D341Med (cell line): ENCODE measurements around the gene SUSD4.
"Not testable (repeated sequence)": the region's sequence is repeated elsewhere in the genome, so short reads cannot be mapped to it uniquely, and the experiment has no call there.

ENCODE experiments used
- DNase-seq: peaks from one replicate; pipeline ENCODE4 v3.0.0; 2012; ENCODE audit warnings: low spot score

The SUSD4 gene

DNA sequence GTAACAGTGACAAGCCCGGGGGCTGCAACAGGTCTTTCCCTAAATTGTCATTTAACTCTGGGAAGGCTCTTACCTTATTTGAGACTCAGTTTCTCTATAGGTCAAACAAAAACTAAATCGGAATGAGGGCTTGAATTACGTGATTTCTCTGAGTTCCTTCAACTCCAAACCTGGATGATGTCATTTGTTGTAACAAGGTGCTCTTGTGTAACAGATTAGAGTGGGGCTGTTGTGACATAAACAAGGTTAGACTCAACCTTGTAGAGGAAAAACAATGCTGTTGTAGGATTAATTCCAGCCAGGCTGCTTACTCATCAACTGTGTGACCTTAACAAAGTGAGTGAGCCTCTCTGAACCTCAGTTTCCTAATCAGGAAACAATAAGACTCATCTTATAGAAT is 74.4 kb downstream of the SUSD4 start:
- DNase-seq = no peak

DNA sequence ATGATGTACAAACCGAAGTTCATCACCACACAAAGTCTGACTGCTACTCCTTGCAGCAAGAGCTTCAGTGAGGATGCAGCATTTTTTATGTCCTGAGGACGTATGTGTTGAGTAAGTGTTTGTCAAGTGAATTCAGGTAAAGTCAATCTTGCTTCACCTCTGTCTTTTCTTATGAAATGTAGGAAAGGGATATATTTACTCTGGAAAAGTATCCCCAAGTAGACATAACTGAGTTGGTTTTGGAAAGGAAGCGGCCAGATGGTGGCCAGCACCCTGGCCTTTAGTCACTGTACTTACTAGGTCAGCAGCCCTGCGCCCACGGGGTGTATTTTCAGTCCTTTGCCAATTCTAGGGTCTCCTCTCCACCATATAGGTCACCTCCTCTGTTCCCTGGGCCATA is 75.2 kb downstream of the SUSD4 start:
- DNase-seq = no peak

DNA sequence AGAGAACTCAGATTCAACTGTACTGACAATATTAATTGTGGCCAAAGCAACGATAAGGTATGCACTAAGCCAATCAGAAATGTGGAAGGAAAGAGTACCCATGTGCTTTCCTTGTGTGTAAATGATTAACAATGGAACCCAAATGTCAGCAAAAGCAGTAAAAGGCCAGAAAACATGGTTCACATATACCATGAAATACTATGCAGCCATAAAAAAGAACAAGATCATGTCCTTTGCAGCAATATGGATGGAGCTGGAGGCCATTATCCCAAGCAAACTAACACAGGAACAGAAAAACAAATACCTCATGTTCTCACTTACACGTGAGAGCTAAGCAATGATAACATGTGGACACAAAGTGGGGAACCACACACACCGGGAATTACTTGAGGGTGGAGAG is 78.5 kb downstream of the SUSD4 start:
- DNase-seq = no peak

DNA sequence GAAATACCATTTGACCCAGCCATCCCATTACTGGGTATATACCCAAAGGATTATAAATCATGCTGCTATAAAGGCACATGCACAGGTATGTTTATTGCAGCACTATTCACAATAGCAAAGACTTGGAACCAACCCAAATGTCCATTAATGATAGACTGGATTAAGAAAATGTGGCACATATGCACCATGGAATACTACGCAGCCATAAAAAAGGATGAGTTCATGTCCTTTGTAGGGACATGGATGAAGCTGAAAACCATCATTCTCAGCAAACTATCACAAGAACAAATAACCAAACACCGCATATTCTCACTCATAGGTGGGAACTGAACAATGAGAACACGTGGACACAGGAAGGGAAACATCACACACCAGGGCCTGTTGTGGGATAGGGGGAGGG is 80.3 kb downstream of the SUSD4 start:
- not testable (repeated sequence) for DNase-seq

DNA sequence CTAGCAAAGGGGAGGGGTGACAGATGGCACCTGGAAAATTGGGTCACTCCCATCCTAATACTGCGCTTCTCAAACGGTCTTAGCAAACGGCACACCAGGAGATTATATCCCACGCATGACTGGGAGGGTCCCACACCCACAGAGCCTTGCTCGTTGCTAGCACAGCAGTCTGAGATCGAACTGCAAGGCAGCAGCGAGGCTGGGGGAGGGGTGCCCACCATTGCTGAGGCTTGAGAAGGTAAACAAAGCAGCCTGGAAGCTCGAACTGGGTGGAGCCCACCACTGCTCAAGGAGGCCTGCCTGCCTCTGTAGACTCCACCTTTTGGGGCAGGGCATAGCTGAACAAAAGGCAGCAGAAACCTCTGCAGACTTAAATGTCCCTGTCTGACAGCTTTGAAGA is 85.7 kb downstream of the SUSD4 start:
- DNase-seq = not testable (repeated sequence)

DNA sequence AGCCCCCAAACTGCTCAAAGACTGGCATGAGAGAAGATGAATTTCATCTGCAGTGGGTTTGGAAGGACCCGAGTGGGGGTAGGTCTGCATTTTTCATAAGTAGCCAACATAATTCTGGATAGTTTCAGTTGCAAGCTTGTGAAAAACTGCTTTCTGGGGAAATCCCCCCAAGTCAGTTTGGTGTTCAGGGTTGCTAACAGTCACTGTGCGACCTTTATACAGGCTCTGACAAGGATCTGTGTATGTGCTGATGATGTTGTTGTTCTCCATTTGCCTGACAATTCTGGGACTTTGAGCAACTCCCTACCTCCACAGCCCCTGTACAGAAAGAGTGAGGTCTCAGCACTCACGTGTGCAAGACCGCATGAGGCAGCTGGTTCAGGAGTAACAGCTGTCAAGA is 87.9 kb downstream of the SUSD4 start:
- no peak for DNase-seq

DNA sequence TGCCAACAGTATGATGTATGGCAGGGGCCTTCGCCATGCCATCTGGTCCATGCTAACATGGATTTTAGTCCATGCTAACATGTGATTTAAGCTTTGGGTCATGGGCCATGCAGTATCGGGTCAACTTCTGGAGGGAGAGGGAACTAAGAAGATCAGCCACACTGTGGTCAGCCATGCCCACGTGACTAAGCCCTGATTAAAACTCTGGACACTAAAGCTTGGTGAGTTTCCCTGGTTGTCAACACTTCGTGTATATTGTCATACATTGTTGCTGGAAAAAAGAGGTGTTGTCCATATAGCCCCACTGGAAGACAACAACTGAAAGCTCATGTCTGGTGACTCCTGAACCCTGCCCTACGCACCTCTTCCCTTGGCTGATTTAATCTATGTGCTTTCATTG is 90.5 kb downstream of the SUSD4 start:
- DNase-seq = no peak

DNA sequence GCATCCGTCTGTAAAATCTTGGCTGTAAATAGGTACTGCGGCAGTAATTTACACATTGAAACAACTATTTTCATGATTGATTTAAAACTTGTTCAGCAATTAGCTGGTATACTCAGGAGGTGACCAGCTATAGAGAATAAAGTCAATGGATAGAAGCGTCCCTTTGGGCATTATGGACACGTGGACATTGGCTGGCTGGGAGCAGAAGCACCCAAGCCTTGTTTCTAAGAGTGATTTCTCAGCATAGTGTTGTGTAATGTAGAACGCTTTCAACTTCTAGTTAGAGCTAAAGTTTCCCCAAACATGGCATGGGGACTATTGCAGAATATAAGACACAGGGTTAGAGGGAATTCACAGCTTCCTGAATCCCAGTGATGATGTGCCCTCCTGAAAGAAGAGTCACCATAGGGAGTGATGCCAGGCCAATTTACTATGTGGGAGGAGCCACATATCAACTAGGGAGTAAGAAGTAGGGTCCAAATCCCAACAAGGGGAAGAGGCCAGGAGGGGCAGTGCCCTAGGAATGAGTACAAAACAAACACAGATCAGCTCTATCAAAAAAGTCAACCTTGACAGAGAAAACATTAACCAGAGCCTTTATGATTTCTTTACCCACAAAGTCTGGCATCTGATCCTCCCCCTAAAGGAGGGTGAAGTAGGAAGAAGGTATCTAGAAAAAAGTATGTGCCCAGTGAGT is 92.7 kb downstream of the SUSD4 start:
- no peak for DNase-seq

DNA sequence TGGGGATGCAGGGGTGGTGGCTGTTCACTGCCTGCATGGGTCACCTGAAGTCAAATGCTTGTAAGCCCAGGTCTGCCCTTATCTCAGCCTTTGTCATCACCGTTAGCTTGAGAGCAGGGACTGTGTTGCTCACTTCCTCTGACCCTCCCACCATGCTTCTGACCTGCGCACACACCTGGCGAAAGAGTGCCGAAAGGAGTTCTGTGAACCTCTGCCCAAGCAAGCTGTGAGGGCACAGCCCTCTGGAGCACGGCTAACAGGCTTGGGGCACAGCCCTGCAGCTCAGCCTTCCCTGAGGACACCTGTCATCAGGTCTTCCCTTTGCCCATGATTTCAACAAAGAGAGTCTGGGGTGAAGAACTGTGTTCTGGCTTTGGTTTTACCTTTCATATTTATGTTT is 93.8 kb downstream of the SUSD4 start:
- DNase-seq = no peak

DNA sequence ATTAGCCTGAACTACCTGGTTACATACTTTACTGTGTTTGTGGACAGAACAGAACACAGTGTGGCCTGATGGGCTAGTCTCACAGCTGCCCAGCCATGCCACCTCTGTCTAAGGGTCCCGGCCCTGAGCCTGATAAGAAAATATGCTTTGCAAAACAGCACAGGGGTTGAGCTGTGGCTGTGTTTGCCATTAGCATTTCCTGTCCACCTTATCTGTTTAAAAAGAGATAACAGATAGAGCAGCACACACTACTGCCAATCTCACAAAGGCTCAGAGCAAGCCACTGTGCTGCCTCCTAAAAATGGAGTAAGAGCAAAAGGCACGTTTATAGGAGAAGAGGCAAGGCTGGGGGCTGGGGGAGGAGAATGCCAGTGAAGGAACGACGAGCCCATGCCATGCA is 95.0 kb downstream of the SUSD4 start:
- no peak for DNase-seq

DNA sequence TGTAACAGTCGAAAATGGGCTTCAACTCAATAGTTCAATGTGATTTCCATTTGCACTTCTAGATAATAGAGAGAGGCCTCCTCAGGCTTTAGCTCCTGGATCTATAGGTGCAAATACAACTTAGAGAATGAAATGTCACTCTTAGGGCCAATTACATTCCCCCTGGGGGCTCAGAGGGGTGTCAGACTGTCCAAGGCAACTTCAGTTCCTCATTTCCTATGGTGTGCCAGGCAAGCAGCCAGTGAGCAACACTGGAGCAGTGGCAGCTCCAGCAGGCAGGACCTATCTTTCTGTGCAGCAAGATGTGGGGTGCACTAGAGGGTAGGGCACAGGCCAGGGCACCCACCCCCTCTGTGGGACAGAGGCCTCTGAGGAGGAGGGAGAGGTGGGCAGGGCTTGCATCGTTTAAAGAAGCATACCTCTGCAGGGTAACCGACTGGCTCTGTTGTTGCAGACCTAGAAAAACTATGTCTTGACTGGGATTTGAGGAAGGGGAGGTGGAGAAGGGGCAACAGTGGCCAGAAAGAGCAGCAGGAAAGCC is 97.3 kb downstream of the SUSD4 start:
- no peak for DNase-seq

DNA sequence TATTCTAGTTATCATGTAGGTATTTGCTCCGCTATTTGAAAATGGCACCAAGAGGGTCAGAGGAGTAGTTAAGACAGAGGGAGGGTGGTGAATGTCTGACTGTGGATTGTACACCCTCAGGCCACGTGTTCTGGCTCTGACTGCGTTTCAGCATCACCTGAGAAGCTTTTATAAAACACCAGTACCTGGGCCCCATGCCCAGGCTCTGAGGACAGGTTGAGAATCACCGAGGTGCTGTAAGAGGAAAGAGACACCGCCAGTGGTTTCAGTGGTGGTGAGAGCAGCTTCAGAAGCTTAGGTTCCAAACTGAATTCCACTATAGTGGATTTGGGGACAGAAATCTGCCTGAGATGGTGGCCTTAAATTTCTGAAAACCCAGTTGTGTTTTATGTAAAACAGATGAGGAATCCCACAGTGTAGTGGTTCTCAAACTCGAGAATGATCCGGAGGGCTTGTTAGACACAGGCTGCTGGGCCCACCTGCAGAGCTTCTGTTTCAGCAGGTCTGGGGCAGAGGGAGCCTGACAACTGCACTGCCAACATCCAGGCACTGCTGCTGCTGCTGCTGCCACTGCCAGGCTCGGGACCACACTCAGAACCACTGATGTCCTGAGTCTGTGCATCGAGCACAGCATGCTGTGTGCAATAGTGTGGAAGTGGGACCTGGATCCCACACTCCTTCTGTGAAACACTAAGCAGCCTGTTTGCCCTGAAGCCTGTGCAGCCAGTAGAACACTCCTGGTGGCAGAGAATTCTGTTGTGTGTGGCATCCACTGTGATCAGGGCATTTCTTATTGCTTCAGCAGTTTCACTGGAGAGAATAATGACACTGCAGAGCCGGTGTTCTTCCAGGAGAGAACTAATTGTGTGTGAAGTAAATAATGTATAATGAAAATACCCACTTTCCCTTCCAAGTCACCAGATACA is 98.7 kb downstream of the SUSD4 start:
- DNase-seq = no peak

DNA sequence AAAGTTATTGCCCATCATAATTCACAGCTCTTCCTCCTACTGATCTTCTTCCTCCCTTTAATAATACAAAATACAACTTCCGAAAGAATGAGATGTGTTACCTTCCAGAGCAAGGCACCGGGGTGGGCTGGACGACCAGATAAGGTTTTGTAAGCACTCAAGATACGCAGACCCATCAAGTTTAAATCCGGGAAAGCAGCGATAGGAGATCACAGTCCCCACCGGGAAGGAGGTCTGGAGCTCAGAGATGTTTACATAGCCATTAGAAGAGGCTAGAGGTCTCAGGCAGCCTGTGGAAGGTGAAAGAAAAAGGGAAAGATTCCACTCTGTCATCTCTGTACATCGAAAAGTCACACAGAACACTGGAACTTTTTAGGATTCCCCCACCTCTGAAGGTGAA is 99.4 kb downstream of the SUSD4 start:
- no peak for DNase-seq

DNA sequence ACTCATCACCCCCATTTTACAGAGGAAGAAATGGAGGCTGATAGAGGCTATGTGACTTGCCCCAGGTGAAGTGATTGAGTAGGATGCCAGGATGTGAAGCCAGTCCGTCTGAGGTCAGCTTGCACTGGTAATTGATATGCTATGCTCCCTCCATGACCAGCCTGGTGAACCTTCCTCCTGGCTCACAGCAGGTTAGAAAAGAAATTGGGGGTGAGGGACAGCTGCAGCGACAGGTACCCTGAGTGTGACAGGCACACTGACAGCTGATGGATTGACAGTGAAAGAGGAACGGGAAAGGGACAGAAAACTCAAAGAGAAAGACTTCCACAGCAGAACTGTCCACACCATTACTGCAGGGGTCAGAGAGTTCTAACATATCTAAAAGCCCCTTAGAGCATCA is 102.1 kb downstream of the SUSD4 start:
- no peak for DNase-seq

DNA sequence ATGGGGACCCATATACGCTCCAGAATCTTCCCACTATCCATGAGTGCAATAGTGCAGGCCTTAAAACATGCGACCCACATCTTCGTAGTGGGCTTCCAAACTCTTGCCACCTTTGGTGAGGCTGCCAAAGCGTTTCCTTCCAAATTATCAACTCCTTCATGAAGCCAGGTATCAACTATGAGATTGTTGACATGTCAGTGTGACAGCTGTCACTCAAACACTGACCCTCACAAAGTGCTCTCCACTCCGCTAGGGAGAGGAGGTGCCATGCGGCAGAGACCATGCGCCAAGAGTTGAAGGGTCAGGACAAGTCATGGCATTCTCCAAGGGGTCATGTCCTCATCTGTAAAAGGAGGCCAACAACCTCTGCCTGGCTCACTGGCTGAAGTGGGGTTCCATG is 103.3 kb downstream of the SUSD4 start:
- no peak for DNase-seq

DNA sequence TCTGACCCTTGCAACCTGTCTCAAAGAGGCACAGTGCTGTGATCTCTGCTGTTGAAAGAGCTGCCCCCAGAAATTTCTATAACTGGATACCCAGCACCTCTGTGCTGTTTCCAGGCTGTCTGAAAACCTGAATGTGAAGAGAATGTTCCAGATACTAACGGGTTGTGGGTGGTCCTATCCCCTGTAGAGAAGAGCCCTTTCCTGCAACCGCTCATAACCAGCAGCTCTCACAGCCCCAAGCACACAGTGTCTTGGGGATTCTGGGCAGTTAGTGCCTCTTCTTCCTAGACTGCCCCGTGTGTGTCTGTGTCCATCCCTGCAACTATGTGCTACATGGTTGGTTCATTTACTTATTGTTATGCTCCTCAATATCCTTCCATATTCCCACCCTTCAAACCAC is 104.5 kb downstream of the SUSD4 start:
- DNase-seq = no peak

DNA sequence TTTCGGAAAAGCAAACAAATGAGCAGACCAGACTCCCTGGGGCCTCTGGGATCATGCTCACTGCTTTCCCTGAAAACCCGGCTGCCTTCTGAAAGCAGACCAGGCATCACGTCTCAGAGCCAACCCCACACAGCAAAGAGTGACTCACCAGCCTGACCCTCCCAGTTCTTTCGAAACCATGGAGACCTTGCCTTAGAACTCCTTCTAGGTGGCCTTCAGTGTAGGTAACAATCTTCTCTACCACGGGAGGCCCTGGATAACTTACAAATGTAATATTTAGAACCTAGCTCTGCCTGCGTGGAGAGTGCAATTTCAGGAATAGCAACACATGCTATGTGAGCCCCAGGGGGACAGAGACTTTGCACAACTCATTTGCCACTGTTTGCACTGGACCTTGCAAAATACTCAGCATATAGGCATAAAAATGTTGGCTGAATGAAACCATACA is 105.2 kb downstream of the SUSD4 start:
- DNase-seq = no peak

DNA sequence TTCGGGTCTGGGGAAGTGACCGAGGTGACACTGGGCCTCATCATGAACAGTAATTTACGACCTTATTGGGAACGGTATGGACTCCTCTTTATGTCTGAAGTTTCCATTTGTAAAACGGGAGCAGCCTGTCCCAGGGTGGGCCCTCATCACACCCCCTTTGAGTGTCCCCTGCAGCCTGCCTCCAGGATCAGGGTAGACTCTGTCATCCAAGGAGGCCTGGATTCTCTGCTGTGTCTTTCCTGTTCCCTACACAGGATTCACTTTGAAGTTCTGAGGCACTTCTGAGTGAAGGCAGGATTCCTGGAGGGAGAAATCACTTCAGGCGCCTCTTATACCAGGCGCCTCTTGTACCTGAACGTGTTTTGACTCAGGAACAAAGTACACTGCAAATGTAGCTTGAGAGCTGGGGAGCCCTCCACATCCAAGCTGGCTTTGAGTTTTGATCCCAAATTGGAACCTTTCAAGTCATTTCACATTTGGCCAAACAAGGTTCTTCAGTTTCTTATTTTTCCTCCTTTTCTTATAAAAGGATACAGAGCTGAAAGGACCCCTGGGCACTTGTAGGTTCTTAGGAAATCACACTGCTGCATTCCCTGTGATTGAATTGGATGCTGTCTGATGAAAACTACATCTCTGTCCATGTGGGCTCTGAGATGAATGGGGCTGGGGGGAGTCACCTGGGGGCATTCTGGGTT is 106.0 kb downstream of the SUSD4 start:
- no peak for DNase-seq

DNA sequence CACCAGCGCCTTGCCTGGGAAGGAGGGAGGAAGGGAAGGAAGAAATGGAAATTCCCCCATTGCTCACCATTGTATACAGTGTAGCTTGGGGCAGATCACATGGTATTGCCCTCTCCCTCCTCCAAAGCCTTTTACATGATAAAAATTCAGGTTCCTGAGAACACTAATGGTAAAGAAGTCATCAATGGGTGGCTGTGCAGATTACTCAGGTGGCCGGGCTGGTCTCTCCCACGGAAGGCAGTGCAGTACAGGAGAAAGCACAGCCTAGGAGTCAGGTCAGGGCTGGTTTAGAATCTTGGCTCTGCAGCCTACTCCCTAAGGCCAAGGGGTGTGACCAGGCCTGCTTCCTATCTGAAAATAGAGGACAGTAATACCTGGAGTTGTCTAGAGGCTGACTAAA is 107.9 kb downstream of the SUSD4 start:
- DNase-seq = no peak

DNA sequence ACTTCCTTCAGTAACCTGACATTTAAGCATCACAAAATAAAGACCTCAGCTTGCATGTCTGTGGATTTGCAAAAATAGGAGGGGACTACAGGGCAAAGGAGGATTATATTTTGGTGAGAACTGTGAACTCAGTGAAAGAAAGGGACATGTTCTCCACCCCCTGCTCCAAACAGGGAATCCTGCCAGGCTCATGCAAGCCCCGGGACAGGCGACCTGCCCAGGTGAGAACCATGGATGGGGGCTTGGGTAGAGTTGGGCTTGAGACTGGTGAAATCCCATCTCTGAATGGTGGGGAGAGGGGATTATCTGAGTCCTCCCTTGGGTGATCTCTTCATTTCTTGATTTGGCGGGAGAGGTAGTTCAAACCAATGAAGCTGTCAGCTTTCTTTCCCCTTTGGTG is 110.1 kb downstream of the SUSD4 start:
- DNase-seq = no peak

DNA sequence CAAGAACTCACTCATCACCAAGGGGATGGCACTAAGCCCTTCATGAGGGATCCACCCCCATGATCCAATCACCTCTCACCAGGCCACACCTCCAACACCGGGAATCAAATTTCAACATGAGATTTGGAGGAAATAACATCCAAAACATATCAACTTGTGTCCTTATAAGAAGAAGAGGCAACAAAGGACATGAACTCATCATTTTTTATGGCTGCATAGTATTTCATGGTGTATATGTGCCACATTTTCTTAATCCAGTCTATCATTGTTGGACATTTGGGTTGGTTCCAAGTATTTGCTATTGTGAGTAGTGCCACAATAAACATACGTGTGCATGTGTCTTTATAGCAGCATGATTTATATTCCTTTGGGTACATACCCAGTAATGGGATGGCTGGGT is 112.6 kb downstream of the SUSD4 start:
- DNase-seq = not testable (repeated sequence)

DNA sequence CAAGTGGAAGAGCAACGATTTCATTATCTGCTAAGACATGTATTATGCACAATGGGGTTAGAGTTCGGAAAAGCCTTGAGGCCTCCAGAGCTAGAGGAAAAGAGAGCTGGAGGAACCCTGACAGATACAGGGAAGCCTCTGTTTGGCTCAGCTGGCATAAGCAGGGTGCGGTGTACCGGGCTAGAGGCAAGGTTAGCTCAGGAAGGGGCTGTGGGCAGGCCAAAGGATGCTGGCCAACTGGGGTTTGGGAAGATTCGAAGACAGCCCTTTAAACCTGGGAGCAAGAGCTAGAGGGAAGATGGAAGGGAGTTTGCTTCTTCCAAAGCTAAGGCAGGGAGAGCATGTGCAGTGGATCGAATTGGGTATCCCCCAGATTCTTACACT is 113.4 kb downstream of the SUSD4 start:
- DNase-seq = no peak
